ENCODE measurements around the gene MSANTD3.

MSANTD3 gene

DNA sequence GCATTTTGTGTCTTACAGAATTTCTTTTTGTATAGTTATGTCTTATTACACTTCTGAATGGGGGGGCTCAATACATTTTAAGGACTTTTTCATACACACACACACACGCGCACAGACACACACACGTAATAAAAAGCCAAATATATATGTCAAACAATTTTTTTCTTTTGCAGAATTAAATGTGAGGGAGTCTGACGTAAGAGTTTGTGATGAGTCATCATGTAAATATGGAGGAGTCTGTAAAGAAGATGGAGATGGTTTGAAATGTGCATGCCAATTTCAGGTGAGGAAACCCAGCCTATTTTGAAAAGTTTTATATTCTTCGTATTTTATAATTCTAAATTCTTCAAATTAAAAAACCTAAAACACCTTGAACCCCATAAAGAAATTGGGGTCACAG is 71.6 kb downstream of the MSANTD3 start:
- Histone ChIP-seq H3K36me3 (ENCODE audit: control insufficient read depth, insufficient read depth, low read length) (no peaks in the 10 kb centered on the region), H3K27ac (ENCODE audit: insufficient read depth, low read length, poor library complexity, severe bottlenecking) (no peak overlapping the region), H3K27me3 (replicated peaks; ENCODE audit: control insufficient read depth, insufficient read depth, low read length, poor library complexity, severe bottlenecking) (no peaks in the 10 kb centered on the region), H3K9me3 (ENCODE audit: control insufficient read depth, low read length) (no peaks in the 10 kb centered on the region), H3K4me3 (ENCODE audit: insufficient read depth, low read depth, low read length, poor library complexity, severe bottlenecking) (no peak overlapping the region), H3K4me1 (ENCODE audit: control insufficient read depth, insufficient read depth, low read length, poor library complexity, severe bottlenecking) (no peaks in the 10 kb centered on the region)
- DNase-seq: no peak

DNA sequence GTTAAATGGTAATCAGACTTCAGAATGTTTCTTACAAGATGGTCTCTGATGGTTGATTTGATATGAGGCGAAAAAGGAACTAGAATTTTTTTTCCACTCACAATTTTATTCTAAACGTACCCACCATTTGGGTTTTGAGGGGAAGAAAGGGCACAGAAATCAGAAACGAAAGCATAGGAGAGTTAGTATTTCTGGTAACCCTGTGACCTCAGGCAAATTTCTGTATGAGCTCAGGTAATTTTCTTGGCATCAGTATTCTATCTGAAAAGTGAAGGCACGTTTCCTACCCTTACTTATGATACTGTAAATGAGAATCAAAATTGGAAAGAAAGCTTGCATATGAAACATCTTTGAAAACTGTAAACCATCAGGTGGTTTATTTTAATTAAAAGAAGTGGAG is 72.5 kb downstream of the MSANTD3 start:
- Histone ChIP-seq H3K9me3 (ENCODE audit: control insufficient read depth, low read length) (no peaks in the 10 kb centered on the region), H3K4me1 (ENCODE audit: control insufficient read depth, insufficient read depth, low read length, poor library complexity, severe bottlenecking) (no peaks in the 10 kb centered on the region), H3K27ac (ENCODE audit: insufficient read depth, low read length, poor library complexity, severe bottlenecking) (no peak overlapping the region), H3K4me3 (ENCODE audit: insufficient read depth, low read depth, low read length, poor library complexity, severe bottlenecking) (no peak overlapping the region), H3K36me3 (ENCODE audit: control insufficient read depth, insufficient read depth, low read length) (no peaks in the 10 kb centered on the region), H3K27me3 (replicated peaks; ENCODE audit: control insufficient read depth, insufficient read depth, low read length, poor library complexity, severe bottlenecking) (no peaks in the 10 kb centered on the region)
- DNase-seq: no peak

DNA sequence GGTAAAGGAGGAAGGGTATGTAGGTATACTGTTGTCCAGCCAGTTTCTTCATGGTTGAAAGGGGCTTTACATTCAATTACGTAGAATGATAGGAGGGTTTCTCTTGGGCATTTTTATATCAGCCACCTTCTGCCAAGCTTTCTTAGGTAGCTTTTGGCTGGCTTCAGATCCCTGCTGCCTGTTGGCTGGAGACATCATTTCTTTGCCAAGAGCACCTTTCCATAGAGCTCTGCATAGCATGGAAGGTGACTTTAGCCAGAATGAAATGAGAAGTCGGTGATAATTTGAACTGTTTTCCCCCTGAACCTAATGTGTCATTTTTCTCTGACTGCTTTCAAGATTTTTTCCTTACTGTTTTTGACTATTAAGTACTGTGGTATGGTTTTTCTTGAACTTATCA is 72.9 kb downstream of the MSANTD3 start:
- no peak for DNase-seq
- Histone ChIP-seq H3K4me1 (ENCODE audit: control insufficient read depth, insufficient read depth, low read length, poor library complexity, severe bottlenecking) (no peaks in the 10 kb centered on the region), H3K9me3 (ENCODE audit: control insufficient read depth, low read length) (no peaks in the 10 kb centered on the region), H3K27me3 (replicated peaks; ENCODE audit: control insufficient read depth, insufficient read depth, low read length, poor library complexity, severe bottlenecking) (no peaks in the 10 kb centered on the region), H3K27ac (ENCODE audit: insufficient read depth, low read length, poor library complexity, severe bottlenecking) (no peak overlapping the region), H3K36me3 (ENCODE audit: control insufficient read depth, insufficient read depth, low read length) (no peaks in the 10 kb centered on the region), H3K4me3 (ENCODE audit: insufficient read depth, low read depth, low read length, poor library complexity, severe bottlenecking) (no peak overlapping the region)
